ENCODE results near the gene BARHL2.

DNA sequence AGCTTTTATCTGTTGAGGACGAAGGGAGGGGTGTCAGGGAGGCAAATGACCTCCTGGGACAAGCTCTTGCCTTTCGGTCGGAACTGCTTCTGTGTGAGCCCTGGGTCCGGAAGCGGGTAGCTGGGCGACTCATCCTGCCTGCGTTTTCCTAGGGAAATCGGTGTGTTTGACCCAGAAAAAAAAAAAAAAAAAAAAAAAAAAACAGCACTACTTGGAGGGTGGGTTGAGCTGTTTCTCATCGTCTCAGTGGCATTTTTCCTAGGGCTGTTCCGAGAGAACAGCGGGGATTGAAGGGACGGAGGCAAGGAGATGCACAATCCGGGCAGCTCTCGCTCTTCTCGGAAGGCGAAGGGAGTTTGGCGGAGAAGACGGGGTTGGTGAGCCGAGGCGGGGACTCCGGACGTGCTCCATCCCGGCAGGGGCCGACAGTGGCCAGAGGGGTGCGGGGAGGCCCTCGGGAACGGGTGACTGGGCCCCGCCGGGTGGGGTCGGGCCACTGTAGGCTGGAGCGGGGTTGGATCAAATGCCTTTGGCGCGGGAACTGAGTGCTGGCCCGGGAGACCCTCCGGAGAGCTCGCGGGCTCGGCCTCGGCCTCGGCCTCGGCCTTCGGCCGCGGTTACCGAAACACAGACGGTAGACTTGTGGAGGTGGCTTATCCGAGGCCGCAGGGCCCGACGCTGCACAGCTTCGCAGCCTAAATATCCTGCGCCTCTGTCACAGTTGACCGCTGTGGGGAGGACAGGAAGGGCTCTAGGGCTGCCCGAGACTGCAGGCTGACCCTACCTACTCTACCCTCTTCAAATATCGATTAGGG lies 2.4 kb upstream of the BARHL2 start:
- TF ChIP-seq EP300 (IDR thresholded peaks at IDR 0.05) (no peak), POLR2AphosphoS5 (IDR thresholded peaks at IDR 0.05) (no peak), POLR2A (IDR thresholded peaks at IDR 0.05) (no peak)
- TF ChIP-seq, protein P1, sequence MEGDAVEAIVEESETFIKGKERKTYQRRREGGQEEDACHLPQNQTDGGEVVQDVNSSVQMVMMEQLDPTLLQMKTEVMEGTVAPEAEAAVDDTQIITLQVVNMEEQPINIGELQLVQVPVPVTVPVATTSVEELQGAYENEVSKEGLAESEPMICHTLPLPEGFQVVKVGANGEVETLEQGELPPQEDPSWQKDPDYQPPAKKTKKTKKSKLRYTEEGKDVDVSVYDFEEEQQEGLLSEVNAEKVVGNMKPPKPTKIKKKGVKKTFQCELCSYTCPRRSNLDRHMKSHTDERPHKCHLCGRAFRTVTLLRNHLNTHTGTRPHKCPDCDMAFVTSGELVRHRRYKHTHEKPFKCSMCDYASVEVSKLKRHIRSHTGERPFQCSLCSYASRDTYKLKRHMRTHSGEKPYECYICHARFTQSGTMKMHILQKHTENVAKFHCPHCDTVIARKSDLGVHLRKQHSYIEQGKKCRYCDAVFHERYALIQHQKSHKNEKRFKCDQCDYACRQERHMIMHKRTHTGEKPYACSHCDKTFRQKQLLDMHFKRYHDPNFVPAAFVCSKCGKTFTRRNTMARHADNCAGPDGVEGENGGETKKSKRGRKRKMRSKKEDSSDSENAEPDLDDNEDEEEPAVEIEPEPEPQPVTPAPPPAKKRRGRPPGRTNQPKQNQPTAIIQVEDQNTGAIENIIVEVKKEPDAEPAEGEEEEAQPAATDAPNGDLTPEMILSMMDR (IDR thresholded peaks at IDR 0.05): no peak
